Activated B cell treated with CpG ODN at 0.5 μM for 24 hours (primary cell): ENCODE measurements around the gene ZNF566. TPM values are rescaled to one million over a fixed set of nuclear protein-coding genes. Genes with fewer than 3 reads are reported as not detected.
A peak's percentile ranks its signal among the peaks of the same experiment; 100 is the strongest.
"Not testable (repeated sequence)": the region's sequence is repeated elsewhere in the genome, so short reads cannot be mapped to it uniquely, and the experiment has no call there.

Experiments
- ATAC-seq: fragments of 200-7000 bp; cut with Tn5 transposase; one replicate; pipeline ENCODE4 v1.10.0; 2021; ENCODE audit warnings: low read depth, mild to moderate bottlenecking, moderate library complexity
- CTCF ChIA-PET: fragments of 350-600 bp; sonication (Branson Sonifier 250); formaldehyde crosslinking; loops from one replicate; lab custom pipeline; 2021; ENCODE audit warnings: antibody characterized with exemption; lab: Charles Lee
- POLR2A ChIA-PET: fragments of 350-600 bp; sonication (Branson Sonifier 250); formaldehyde crosslinking; loops from one replicate; lab custom pipeline; 2021; ENCODE audit warnings: antibody characterized with exemption; lab: Charles Lee
- DNase-seq: peaks from one replicate; pipeline ENCODE4 v3.0.0; 2022
- H3K27ac Mint-ChIP-seq: one replicate; pipeline ENCODE4 v1.8.0; 2020; ENCODE audit warnings: mixed read lengths
- H3K27me3 Mint-ChIP-seq: one replicate; pipeline ENCODE4 v1.8.0; 2021; ENCODE audit warnings: mixed read lengths
- H3K36me3 Mint-ChIP-seq: one replicate; pipeline ENCODE4 v1.8.0; 2021; ENCODE audit warnings: low read depth, mixed read lengths
- H3K4me1 Mint-ChIP-seq: one replicate; pipeline ENCODE4 v1.8.0; 2021; ENCODE audit warnings: mixed read lengths
- H3K4me3 Mint-ChIP-seq: one replicate; pipeline ENCODE4 v1.8.0; 2020; ENCODE audit warnings: mild to moderate bottlenecking, mixed read lengths
- H3K9me3 Mint-ChIP-seq: one replicate; pipeline ENCODE4 v1.8.0; 2020; ENCODE audit warnings: mixed read lengths
- CTCF ChIP-seq: fragments of 200-600 bp; IDR thresholded peaks from one replicate; pipeline ENCODE4 v1.8.0; 2022; ENCODE audit warnings: antibody characterized with exemption, mild to moderate bottlenecking
- intact Hi-C: fragments of 100-400 bp; cut with micrococcal nuclease; formaldehyde crosslinking; loops from one replicate; pipeline ENCODE4 v1.15.1; 2024
- total RNA-seq: library from RNA; stranded (reverse); gene quantifications from 2 replicates; pipeline ENCODE4 v1.2.3, GENCODE V29; 2022

The ZNF566 gene
- total RNA-seq, 1 donor from 2014 or later = 16.6 TPM

GRCh38 chr19:36501973-36502372 lies 12.6 kb upstream of the ZNF566 start:
- Mint-ChIP-seq H3K4me3 (no peak overlapping the region), H3K36me3 (peaks cover 6% of the 10 kb centered on the region), H3K27ac (no peak overlapping the region), H3K4me1 (no peaks in the 10 kb centered on the region), H3K9me3 (peaks cover 15% of the 10 kb centered on the region), H3K27me3 (no peaks in the 10 kb centered on the region)
- intact Hi-C loops = no loop called here
- DNase-seq = no peak
- TF ChIP-seq CTCF = no peak
- POLR2A ChIA-PET = no interaction called here
- CTCF ChIA-PET = no interaction called here
- no peak for ATAC-seq

- H3K9me3 Mint-ChIP-seq = peaks cover 10% of the 10 kb centered on the region
- no peak for TF ChIP-seq CTCF
- H3K36me3 Mint-ChIP-seq = peaks cover 4% of the 10 kb centered on the region
- no peak overlapping the region for H3K27ac Mint-ChIP-seq
- H3K4me1 Mint-ChIP-seq = peaks cover 12% of the 10 kb centered on the region
- CTCF ChIA-PET = interaction anchor here (0.6 kb wide), 1 partner anchor 70 kb away, joined by 3 read pairs; no protein-coding TSS in a partner anchor
- no peak overlapping the region for H3K4me3 Mint-ChIP-seq
- POLR2A ChIA-PET = no interaction called here
- DNase-seq (no peak), ATAC-seq (no peak)
- H3K27me3 Mint-ChIP-seq = no peaks in the 10 kb centered on the region
- intact Hi-C loops = no loop called here
Measured at GRCh38 chr19:36497001-36497400, 7.6 kb upstream of the ZNF566 start.

GRCh38 chr19:36492689-36493453 lies 3.5 kb upstream of the ZNF566 start:
- Mint-ChIP-seq H3K4me1 (peaks cover 37% of the 10 kb centered on the region), H3K27ac (peak overlapping the region; percentile 89), H3K36me3 (peaks cover 16% of the 10 kb centered on the region), H3K4me3 (peak overlapping the region; percentile 73)
- ChIA-PET POLR2A (interaction anchor here (0.6 to 1.2 kb wide), 5 partner anchors 71 to 278 kb away, joined by 3 to 5 read pairs (median 3); partner anchors contain the start of genes ZFP14, ZNF146 and ZNF565), CTCF (interaction anchor here (1.4 to 1.6 kb wide), 2 partner anchors 114 to 365 kb away, joined by 4 to 5 read pairs; partner anchors contain the start of gene ZFP14)
- peak; percentile 45 for DNase-seq
- intact Hi-C loops = loop anchor here (1.0 to 2.0 kb wide), 4 partner anchors 75 to 162 kb away; partner anchors contain the start of gene ZFP82
- not testable (repeated sequence) for ATAC-seq, H3K27me3 Mint-ChIP-seq, H3K9me3 Mint-ChIP-seq

GRCh38 chr19:36490846-36491245 lies 1.5 kb upstream of the ZNF566 start:
- peak overlapping the region; percentile 98 for H3K4me3 Mint-ChIP-seq
- intact Hi-C loops, H3K27me3 Mint-ChIP-seq, DNase-seq, ATAC-seq, H3K9me3 Mint-ChIP-seq, CTCF ChIA-PET: not testable (repeated sequence)
- H3K27ac Mint-ChIP-seq = peak overlapping the region; percentile 99
- H3K4me1 Mint-ChIP-seq = peaks cover 46% of the 10 kb centered on the region
- peaks cover 23% of the 10 kb centered on the region for H3K36me3 Mint-ChIP-seq
- POLR2A ChIA-PET = interaction anchor here (2.2 to 2.9 kb wide), 2 partner anchors 38 to 72 kb away, joined by 14 to 39 read pairs; partner anchors contain the start of genes ZFP82 and ZNF260

GRCh38 chr19:36489920-36490415 lies 607 bp upstream of the ZNF566 start:
- Mint-ChIP-seq H3K9me3 (peaks cover 2% of the 10 kb centered on the region), H3K36me3 (peaks cover 23% of the 10 kb centered on the region), H3K4me1 (peaks cover 46% of the 10 kb centered on the region), H3K4me3 (peak overlapping the region; percentile 98), H3K27ac (peak overlapping the region; percentile 99), H3K27me3 (no peaks in the 10 kb centered on the region)
- ATAC-seq = peak; percentile 66
- CTCF ChIA-PET = interaction anchor here (0.8 to 1.4 kb wide), 2 partner anchors 112 to 362 kb away, joined by 3 to 5 read pairs; no protein-coding TSS in a partner anchor
- TF ChIP-seq CTCF = no peak
- no peak for DNase-seq
- POLR2A ChIA-PET = interaction anchor here (0.5 to 2.9 kb wide), 26 partner anchors 28 to 1757 kb away, joined by 3 to 39 read pairs (median 5); partner anchors contain the start of genes NFKBID, U2AF1L4, ZFP14 and ZFP82
- intact Hi-C loops = loop anchor here (1.0 to 10.0 kb wide), 16 partner anchors 38 to 977 kb away; partner anchors contain the start of genes ZFP82, ZNF260, ZNF345 and ZNF420
